Trophoblast cell (in vitro differentiated cells and primary cell): ENCODE data around the gene HEPACAM2.

Experiments used
- DNase-seq, 2 donors: peaks; one replicate each; pipeline ENCODE4 v3.0.0-alpha.2; 2016
- H2AFZ ChIP-seq: 2 replicates; pipeline ENCODE4 v1.6.1; 2013; ENCODE audit warnings: low read length, moderate library complexity, mild to moderate bottlenecking; ENCODE audit not compliant: insufficient read depth, poor library complexity
- H2AK5ac ChIP-seq: 2 replicates; pipeline ENCODE4 v1.6.1; 2013; ENCODE audit warnings: mild to moderate bottlenecking, low read length
- H2BK120ac ChIP-seq: 2 replicates; pipeline ENCODE4 v1.6.1; 2013; ENCODE audit warnings: low read length, mild to moderate bottlenecking, moderate library complexity; ENCODE audit not compliant: insufficient read depth, poor library complexity
- H2BK12ac ChIP-seq: 2 replicates; pipeline ENCODE4 v1.6.1; 2013; ENCODE audit warnings: mild to moderate bottlenecking, low read length, moderate library complexity
- H2BK5ac ChIP-seq: 2 replicates; pipeline ENCODE4 v1.6.1; 2013; ENCODE audit warnings: low read length, low read depth, moderate library complexity, mild to moderate bottlenecking; ENCODE audit not compliant: poor library complexity
- H3K14ac ChIP-seq: 2 replicates; pipeline ENCODE4 v1.6.1; 2013; ENCODE audit warnings: mild to moderate bottlenecking, low read length
- H3K18ac ChIP-seq: 2 replicates; pipeline ENCODE4 v1.6.1; 2013; ENCODE audit warnings: mild to moderate bottlenecking, low read length
- H3K23ac ChIP-seq: 2 replicates; pipeline ENCODE4 v1.6.1; 2013; ENCODE audit warnings: low read length
- H3K27ac ChIP-seq: 2 replicates; pipeline ENCODE4 v1.5.1; 2013; ENCODE audit warnings: low read depth, mild to moderate bottlenecking, inconsistent platforms, low read length, moderate library complexity
- H3K27me3 ChIP-seq: 2 replicates; pipeline ENCODE4 v1.6.1; 2013; ENCODE audit warnings: inconsistent platforms, mild to moderate bottlenecking, low read length, moderate library complexity; ENCODE audit not compliant: insufficient read depth
- H3K36me3 ChIP-seq, 2 experiments: 1 replicate in 1 of 2; 2 replicates in 1 of 2; pipeline ENCODE4 v1.6.1; 2013; ENCODE audit warnings: low read length in 2 of 2, mild to moderate bottlenecking in 2 of 2, moderate library complexity in 1 of 2; ENCODE audit not compliant: insufficient read depth in 2 of 2, control insufficient read depth in 1 of 2
- H3K4ac ChIP-seq: 2 replicates; pipeline ENCODE4 v1.6.1; 2013; ENCODE audit warnings: low read depth, mild to moderate bottlenecking, low read length, moderate library complexity
- H3K4me1 ChIP-seq, 2 experiments: 1 replicate in 1 of 2; 2 replicates in 1 of 2; pipeline ENCODE4 v1.6.1; 2013; ENCODE audit warnings: low read length in 2 of 2, mild to moderate bottlenecking in 2 of 2, moderate library complexity in 1 of 2; ENCODE audit not compliant: insufficient read depth in 2 of 2, control insufficient read depth in 1 of 2
- H3K4me2 ChIP-seq: 2 replicates; pipeline ENCODE4 v1.6.1; 2013; ENCODE audit warnings: inconsistent platforms, mild to moderate bottlenecking, low read length, moderate library complexity
- H3K4me3 ChIP-seq: 2 replicates; pipeline ENCODE4 v1.5.1; 2013; ENCODE audit warnings: mild to moderate bottlenecking, low read depth, low read length, inconsistent platforms
- H3K79me1 ChIP-seq: one replicate; pipeline ENCODE4 v1.6.1; 2013; ENCODE audit warnings: low read length
- H3K79me2 ChIP-seq: 2 replicates; pipeline ENCODE4 v1.6.1; 2013; ENCODE audit warnings: low read length, mild to moderate bottlenecking; ENCODE audit not compliant: control insufficient read depth, insufficient read depth, poor library complexity
- H3K9ac ChIP-seq: 2 replicates; pipeline ENCODE4 v1.6.1; 2013; ENCODE audit warnings: mild to moderate bottlenecking, low read length
- H3K9me3 ChIP-seq: 2 replicates; pipeline ENCODE4 v1.6.1; 2013; ENCODE audit warnings: low read depth, mild to moderate bottlenecking, control low read depth, inconsistent platforms, low read length; ENCODE audit not compliant: insufficient read depth
- H4K12ac ChIP-seq: 2 replicates; pipeline ENCODE4 v1.6.1; 2013; ENCODE audit warnings: low read depth, mild to moderate bottlenecking, low read length, moderate library complexity
- H4K8ac ChIP-seq: 2 replicates; pipeline ENCODE4 v1.6.1; 2013; ENCODE audit warnings: low read depth, mild to moderate bottlenecking, low read length, moderate library complexity
- H4K91ac ChIP-seq: one replicate; pipeline ENCODE4 v1.6.1; 2013; ENCODE audit warnings: low read depth, mild to moderate bottlenecking, low read length, moderate library complexity
- WGBS: extraction: QIAGEN DNeasy Blood & Tissue Kit; methylation state at CpG from one replicate; pipeline ENCODE4 v1.1.7; 2013; ENCODE audit warnings: missing lambda C conversion rate; ENCODE audit not compliant: insufficient read length, insufficient coverage; ENCODE audit errors: extremely low coverage; 5-methylcytosine and 5-hydroxymethylcytosine counted together

HEPACAM2 gene

DNA sequence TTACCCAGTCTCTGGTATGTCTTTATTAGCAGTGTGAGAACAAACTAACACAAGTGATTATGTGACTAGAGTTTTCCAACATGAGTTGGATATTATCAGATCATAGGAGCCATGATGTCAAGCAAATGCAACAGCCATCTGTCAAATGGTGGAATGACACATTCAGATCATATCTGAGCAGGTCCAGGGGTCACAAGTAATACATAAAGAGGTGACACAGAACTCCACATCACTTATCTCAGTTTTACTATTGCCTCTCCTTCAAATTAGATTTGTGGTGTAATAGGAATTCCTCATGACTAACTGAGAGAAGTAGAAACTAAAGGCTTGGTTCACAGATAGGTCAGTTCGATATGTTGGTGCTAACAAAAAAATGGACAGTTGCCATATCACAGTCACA, 65.9 kb downstream of the HEPACAM2 start:
- Histone ChIP-seq H3K79me1 (no peaks in the 10 kb centered on the region), H3K23ac (no peak overlapping the region), H4K12ac (no peak overlapping the region), H2BK5ac (no peak overlapping the region), H3K4ac (no peak overlapping the region), H3K18ac (no peak overlapping the region), H3K9me3 (no peaks in the 10 kb centered on the region), H3K4me3 (no peak overlapping the region), H4K8ac (no peak overlapping the region), H2BK120ac (no peak overlapping the region), H3K9ac (no peak overlapping the region), H3K4me1 (no peaks in the 10 kb centered on the region), H2BK12ac (no peak overlapping the region), H3K36me3 (no peaks in the 10 kb centered on the region), H3K79me2 (no peaks in the 10 kb centered on the region), H2AFZ (no peak overlapping the region), H4K91ac (no peak overlapping the region), H2AK5ac (no peak overlapping the region), H3K14ac (no peak overlapping the region), H3K27ac (no peak overlapping the region), H3K27me3 (no peaks in the 10 kb centered on the region), H3K4me2 (no peak overlapping the region)
- no CpG with 5 or more reads among the region's 1 CpG for WGBS
- DNase-seq: peak; percentile 73 to 83

DNA sequence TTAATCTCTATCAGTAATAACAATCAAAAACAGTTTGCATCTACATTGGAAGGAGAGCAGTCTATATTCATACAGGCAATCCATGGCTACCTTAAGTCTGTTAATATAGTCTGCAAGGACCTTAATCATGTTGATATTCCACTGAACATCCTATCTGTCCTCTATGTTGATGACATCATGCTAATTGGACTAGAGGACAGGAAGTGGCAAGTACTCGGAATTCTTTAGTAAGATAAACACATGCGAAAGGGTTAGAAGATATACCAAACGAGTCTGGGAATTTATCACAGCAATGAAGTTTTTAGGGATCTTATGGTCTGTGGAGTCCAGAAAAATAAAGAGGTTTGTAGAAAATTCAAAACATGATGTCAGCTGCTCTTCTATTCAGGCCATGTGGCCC, 66.8 kb downstream of the HEPACAM2 start:
- Histone ChIP-seq H3K9me3 (no peaks in the 10 kb centered on the region), H3K9ac (no peak overlapping the region), H3K18ac (no peak overlapping the region), H3K4me3 (no peak overlapping the region), H2BK12ac (no peak overlapping the region), H3K4ac (no peak overlapping the region), H3K14ac (no peak overlapping the region), H2BK5ac (no peak overlapping the region), H3K36me3 (no peaks in the 10 kb centered on the region), H2AK5ac (no peak overlapping the region), H3K79me2 (no peaks in the 10 kb centered on the region), H2AFZ (no peak overlapping the region), H3K27me3 (no peaks in the 10 kb centered on the region), H3K79me1 (no peaks in the 10 kb centered on the region), H4K8ac (no peak overlapping the region), H3K23ac (no peak overlapping the region), H3K4me2 (no peak overlapping the region), H4K12ac (no peak overlapping the region), H4K91ac (no peak overlapping the region), H2BK120ac (no peak overlapping the region), H3K4me1 (no peaks in the 10 kb centered on the region), H3K27ac (no peak overlapping the region)
- no CpG with 5 or more reads among the region's 3 CpGs for WGBS
- no peak for DNase-seq

DNA sequence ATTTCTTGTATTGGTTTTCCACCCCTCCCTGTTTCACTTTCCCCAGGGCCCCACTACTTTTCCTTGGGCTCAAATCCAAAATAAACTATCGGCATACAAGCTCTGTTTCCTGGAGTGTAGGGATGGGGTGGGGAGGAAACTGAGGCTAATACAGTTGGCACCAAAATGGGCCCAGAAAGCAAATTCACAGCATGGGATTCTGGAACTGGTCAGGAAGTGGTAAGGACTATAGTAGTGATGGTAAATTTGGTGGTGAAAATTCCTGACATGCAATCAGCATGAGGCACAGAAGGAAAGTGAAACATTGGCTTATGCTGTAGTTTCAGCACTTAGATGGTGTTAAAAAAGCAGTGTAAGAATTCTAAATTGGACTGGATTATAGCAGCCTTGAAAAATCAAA, 69.4 kb downstream of the HEPACAM2 start:
- no peak for DNase-seq
- H4K12ac ChIP-seq: no peak overlapping the region
- WGBS: no CpG with 5 or more reads among the region's 1 CpG

GRCh38 chr7:93150200-93150835, 76.0 kb downstream of the HEPACAM2 start:
- H3K27me3 ChIP-seq: no peaks in the 10 kb centered on the region
- no CpG with 5 or more reads among the region's 1 CpG for WGBS

More for the DNA sequence above, 69.4 kb downstream of the HEPACAM2 start:
- Histone ChIP-seq H3K36me3 (no peaks in the 10 kb centered on the region), H4K8ac (no peak overlapping the region), H3K23ac (no peak overlapping the region), H3K27me3 (no peaks in the 10 kb centered on the region), H3K4me1 (no peaks in the 10 kb centered on the region), H3K9ac (no peak overlapping the region), H3K4me3 (no peak overlapping the region), H4K91ac (no peak overlapping the region), H3K4ac (no peak overlapping the region), H2AK5ac (no peak overlapping the region), H2AFZ (no peak overlapping the region), H3K79me2 (no peaks in the 10 kb centered on the region), H3K18ac (no peak overlapping the region), H3K14ac (no peak overlapping the region), H2BK12ac (no peak overlapping the region), H3K27ac (no peak overlapping the region), H3K9me3 (no peaks in the 10 kb centered on the region), H3K4me2 (no peak overlapping the region), H2BK5ac (no peak overlapping the region), H2BK120ac (no peak overlapping the region), H3K79me1 (no peaks in the 10 kb centered on the region)

More at GRCh38 chr7:93150200-93150835, 76.0 kb downstream of the HEPACAM2 start:
- no peak overlapping the region for H3K4me2 ChIP-seq
- no peak overlapping the region for H2BK5ac ChIP-seq
- no peak overlapping the region for H3K27ac ChIP-seq
- no peak for DNase-seq
- no peaks in the 10 kb centered on the region for H3K4me1 ChIP-seq
- no peaks in the 10 kb centered on the region for H3K79me1 ChIP-seq
- H3K79me2 ChIP-seq: no peaks in the 10 kb centered on the region
- H3K9me3 ChIP-seq: no peaks in the 10 kb centered on the region
- no peak overlapping the region for H3K23ac ChIP-seq
- no peak overlapping the region for H2AK5ac ChIP-seq
- no peak overlapping the region for H4K91ac ChIP-seq
- no peak overlapping the region for H2AFZ ChIP-seq
- H3K36me3 ChIP-seq: no peaks in the 10 kb centered on the region
- no peak overlapping the region for H2BK12ac ChIP-seq
- no peak overlapping the region for H3K4ac ChIP-seq
- no peak overlapping the region for H4K8ac ChIP-seq
- H3K4me3 ChIP-seq: no peak overlapping the region
- H3K9ac ChIP-seq: no peak overlapping the region
- no peak overlapping the region for H3K18ac ChIP-seq
- no peak overlapping the region for H2BK120ac ChIP-seq
- no peak overlapping the region for H3K14ac ChIP-seq
- no peak overlapping the region for H4K12ac ChIP-seq
